ENCODE data around the gene ZNF624.

DNA sequence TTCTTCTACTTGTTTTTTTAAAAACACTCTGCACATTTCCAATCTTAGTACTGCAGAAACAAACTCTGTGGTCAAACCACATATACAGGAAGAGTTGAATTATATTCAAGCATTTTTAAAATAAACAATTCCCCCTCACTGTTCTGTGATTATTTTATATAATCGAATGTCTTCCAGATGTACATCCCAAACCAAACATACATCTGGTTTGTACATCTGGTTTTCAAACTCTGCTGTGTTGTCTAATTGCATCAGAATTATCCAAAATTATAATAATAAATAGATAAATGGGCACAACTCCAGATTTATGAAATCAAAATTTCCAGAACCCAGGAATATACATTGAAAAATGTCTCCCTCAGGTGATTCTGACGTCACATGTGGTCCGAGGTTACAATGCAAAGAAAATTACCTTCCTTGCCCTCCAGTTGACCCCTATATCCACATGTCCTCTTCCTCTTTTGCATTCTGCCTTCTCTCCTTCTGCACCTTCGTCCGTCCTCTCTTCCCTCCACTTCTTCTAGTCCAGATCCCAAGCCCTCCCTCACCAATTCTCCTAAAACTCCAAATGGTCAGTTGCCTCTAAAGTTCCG, 23.1 kb upstream of the ZNF624 start:
- TF ChIP-seq, protein P1, sequence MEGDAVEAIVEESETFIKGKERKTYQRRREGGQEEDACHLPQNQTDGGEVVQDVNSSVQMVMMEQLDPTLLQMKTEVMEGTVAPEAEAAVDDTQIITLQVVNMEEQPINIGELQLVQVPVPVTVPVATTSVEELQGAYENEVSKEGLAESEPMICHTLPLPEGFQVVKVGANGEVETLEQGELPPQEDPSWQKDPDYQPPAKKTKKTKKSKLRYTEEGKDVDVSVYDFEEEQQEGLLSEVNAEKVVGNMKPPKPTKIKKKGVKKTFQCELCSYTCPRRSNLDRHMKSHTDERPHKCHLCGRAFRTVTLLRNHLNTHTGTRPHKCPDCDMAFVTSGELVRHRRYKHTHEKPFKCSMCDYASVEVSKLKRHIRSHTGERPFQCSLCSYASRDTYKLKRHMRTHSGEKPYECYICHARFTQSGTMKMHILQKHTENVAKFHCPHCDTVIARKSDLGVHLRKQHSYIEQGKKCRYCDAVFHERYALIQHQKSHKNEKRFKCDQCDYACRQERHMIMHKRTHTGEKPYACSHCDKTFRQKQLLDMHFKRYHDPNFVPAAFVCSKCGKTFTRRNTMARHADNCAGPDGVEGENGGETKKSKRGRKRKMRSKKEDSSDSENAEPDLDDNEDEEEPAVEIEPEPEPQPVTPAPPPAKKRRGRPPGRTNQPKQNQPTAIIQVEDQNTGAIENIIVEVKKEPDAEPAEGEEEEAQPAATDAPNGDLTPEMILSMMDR (conservative IDR thresholded peaks at IDR 0.05), result no peak
- no peak for TF ChIP-seq EZH2 (IDR thresholded peaks at IDR 0.05; ENCODE audit: low read depth)
